Keratinocyte (primary cell): ENCODE results near the gene CPA3.

Source experiments
- EZH2 ChIP-seq: IDR thresholded peaks from one replicate; pipeline ENCODE4 v1.6.1; 2012; ENCODE audit warnings: inconsistent platforms, mild to moderate bottlenecking, low read length, moderate library complexity
- TF ChIP-seq, protein P1 (sequence below), 3 experiments: IDR thresholded peaks in 1 of 3; conservative IDR thresholded peaks in 1 of 3; optimal IDR thresholded peaks in 1 of 3; 2 replicates in 2 of 3; 3 replicates in 1 of 3; pipeline versions ENCODE3 to v1.5.1; 2011; ENCODE audit warnings: low read length in 3 of 3, mild to moderate bottlenecking in 3 of 3, moderate library complexity in 2 of 3, control low read depth in 1 of 3, inconsistent platforms in 1 of 3; ENCODE audit not compliant: insufficient read depth in 2 of 3; ENCODE audit errors: extremely low read depth in 1 of 3

GRCh38 chr3:148923592-148923991 is 58.5 kb downstream of the CPA3 start:
- TF ChIP-seq, protein P1, sequence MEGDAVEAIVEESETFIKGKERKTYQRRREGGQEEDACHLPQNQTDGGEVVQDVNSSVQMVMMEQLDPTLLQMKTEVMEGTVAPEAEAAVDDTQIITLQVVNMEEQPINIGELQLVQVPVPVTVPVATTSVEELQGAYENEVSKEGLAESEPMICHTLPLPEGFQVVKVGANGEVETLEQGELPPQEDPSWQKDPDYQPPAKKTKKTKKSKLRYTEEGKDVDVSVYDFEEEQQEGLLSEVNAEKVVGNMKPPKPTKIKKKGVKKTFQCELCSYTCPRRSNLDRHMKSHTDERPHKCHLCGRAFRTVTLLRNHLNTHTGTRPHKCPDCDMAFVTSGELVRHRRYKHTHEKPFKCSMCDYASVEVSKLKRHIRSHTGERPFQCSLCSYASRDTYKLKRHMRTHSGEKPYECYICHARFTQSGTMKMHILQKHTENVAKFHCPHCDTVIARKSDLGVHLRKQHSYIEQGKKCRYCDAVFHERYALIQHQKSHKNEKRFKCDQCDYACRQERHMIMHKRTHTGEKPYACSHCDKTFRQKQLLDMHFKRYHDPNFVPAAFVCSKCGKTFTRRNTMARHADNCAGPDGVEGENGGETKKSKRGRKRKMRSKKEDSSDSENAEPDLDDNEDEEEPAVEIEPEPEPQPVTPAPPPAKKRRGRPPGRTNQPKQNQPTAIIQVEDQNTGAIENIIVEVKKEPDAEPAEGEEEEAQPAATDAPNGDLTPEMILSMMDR (optimal IDR thresholded peaks at IDR 0.05 in 1 of 3, IDR thresholded peaks at IDR 0.05 in 1 of 3, conservative IDR thresholded peaks at IDR 0.05 in 1 of 3; ENCODE audit: extremely low read depth in 1 of 3, insufficient read depth in 2 of 3, low read length in 3 of 3), result no peak
- no peak for TF ChIP-seq EZH2
